HG02798 (cell line): ENCODE data around the gene KLC1.

Source experiments
- ATAC-seq: cut with Tn5 transposase; IDR thresholded peaks from one replicate; pipeline ENCODE4 v1.9.1; 2021; ENCODE audit warnings: mild to moderate bottlenecking; ENCODE audit not compliant: unreplicated experiment, poor library complexity

The KLC1 gene

DNA sequence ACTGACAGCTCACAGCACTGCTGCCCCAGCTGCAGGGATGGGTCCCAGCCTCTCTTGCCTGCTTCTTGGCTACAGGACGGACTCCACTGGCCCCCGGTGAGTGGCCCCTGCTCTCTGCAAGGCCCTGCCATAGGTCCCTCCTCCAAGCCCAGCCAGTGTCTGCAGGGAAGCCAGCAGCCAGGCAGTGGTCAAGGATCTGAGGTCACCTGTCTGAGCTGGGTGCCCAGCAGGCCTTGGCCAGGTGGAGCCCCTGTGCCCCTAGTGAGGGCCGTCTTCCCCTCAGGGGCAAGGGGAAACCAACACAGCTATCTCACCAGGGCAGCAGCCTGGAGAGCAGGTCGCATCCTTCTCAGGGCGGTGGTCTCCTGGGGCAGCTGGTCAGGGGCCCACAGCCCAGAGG, 73.1 kb downstream of the KLC1 start:
- no peak for ATAC-seq

DNA sequence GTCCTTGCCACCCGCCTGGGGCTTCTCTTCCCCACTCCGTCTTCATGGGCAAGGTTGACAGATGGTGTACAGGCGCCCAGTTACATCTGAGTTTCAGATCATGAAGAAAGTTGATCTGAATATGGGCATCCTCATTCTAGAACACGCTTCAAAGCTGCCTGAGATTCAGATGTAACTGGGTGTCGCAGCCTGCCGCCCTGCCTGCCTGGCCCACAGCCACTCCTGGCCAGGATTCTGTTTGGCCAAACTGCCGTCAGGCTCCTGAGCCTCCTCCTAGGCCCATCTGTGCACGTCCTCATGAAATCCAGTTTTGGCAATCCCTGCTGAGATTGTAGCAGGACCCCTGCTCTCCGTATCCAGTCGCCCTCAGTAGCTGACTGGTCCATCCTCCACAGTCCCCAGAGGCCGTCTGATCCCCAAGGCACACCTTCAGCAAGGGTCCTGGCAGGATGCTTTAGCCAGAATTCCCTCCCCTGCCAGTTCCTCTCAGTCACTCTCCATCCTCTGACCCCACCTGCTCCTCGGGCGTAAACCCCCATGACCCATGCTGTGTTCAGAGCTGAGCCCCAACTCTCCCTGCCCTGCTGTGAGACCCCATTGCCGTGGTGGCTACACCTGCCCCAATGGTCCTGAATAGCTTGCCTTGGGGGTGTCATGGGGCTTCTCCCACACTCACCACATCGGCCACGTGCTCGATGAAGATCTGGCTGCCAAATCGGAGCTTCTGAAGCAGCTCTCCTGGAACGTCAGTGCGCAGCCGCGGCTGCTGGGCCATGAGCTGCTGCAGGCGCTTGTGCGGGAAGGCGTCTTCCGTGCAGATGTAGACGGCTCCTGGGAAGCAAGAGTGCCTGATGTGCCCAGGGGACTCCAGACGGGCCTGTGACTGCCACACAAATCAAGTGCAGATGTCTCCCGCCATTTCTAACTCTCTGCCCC, 73.8 kb downstream of the KLC1 start:
- no peak for ATAC-seq

DNA sequence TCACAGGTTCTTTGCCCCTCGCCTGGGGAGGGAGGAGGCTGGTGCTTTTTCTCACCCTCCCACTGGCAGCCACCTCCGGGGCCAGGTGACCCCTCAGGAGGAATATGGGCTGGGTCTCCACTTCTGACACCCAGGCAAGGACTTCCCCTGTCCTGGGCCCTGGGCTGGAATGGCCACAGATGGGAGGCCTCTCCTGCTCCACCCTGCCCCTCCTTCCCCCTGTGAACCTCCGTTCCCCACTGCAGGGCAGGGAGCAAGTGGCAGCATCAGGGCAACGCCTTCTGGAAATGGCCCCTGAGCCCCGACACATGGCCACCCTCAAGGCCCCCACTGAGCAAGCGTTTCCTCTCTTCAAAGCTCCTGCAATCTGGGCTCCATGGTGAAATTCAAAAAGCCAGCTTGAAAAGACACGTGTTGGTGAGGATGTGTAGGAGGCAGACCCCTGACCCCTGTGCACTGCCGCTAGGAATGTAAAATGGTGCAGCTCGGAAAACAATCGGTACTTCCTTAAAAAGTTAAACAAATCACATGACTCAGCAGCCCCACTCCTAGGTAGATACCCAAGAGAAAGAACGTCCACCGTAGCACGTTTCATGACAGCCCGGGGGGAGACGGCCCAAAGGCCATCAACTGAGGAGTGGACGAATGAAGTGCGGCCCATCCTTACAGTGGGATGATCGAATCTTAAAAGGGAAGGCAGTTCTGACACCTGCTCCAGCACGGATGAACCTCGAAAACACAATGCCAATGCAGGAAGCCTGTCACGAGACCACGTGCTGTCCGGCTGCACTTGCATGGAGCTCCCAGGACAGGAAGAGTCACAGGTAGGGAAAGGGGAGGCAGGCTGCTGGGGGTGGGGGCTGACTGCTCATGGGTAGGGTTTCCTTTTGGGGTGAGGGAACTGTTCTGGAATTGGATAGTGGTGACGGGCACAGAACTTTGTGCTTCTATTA, 74.7 kb downstream of the KLC1 start:
- no peak for ATAC-seq

DNA sequence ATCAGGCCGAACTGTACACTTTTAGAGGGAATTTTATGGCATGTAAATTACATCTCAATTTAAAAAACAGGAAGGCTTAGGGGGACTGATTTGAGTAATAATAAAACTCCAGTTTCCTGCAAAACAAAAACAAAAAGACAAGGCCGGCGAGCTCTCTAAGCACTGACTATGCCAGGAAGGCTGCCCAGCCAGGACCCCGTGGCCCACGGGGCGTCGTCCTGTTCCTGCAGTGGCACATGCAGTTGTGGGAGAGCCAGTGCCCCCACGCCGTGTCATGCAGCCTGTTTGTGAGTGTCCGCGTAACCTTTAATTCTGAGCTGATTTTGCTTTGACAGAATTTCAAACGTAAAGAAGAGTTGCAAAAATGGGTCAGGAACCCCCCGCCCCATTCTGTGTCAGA, 75.7 kb downstream of the KLC1 start:
- ATAC-seq = no peak

DNA sequence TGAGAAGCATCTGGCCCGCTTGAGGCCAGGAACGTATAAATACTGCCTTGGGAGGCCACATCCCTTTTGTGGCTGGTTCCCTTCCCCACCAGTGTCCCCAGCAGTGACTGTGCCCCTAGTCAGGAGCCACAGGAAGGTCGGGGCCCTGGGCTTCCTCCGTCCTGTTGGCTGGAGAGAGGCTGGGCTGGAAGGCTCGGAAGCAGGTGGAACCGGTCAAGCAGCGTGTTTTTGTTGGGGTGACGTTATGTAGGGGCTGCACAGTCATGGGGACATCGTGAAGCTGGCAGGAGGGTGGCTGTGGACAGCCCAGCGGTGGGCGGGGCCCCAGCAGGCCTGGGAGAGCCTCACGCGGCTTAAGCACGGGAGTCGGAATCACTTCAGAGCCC, 76.1 kb downstream of the KLC1 start:
- ATAC-seq = no peak

DNA sequence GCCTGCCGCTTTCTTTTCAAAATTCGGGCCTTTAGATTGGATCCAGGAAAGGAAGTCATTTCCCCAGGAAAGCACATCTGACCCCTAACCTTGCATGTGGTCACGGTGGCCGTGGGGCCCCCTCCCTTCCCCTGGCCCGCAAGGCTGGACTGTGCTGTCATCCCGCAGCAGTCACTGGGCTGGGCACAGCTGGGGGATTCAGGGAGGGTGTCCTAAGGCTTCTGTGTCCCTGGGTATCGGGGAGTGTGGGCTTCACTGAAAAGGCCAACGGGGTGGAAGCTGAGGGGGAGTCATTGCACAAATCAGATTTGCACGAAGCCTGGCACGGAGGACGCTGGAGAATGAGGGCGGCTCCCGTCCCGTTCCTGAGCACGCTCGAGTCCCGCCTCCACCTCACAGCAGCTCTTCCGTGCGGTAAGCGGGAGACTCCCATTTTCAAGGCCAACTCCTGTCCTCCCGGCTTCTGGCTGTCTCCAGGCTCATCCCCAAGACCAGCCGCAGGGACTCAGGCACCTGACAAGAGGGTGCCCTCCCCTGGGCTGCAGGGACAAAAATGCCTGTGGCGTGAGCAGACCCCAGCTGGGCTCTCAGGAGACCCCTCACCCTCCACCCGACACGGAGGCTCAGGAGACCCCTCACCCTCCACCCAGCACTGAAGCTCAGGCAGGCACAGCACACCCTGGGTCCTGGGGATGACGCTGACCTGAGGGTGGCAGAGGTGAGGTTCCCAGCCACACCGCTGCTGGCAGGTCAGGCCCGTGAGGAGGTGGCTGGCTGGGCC, 76.7 kb downstream of the KLC1 start:
- no peak for ATAC-seq

DNA sequence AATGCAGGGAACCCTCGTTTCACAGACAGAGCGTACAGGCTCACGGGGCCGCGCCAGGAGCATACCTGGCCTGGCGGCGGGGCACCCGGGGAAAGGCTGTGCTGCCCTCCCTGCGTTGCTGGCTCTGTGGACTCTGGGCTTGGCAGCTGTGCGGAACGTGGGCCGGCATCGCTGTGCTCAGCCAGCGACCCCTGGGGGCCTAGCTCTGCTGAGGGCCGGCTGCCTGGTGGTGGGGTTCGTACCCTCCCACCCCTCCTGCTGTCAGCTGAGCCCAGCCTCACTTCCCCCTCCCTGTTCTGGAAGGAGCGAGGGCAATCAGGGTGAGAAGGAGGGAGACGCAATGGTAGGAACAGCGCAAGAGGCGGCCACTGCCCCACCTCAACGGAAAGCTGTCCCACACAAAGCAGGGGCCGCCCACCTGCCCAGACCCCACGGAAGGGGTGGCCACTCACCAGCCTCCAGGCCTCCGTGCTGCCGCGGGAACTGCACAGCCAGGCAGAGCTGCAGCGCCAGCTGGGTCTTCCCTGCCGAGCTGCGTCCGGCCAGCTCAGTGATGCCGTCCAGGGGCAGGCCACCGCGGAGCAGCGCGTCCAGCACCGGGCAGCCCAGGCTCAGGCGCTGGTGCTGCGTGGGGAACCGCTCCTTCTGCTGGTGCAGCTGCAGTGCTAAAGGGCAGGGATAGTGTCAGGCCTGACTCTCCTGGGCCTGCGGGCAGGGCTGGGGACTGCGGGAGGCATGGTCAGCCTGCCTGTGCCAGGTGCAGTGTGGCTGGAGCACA, 77.7 kb downstream of the KLC1 start:
- no peak for ATAC-seq

DNA sequence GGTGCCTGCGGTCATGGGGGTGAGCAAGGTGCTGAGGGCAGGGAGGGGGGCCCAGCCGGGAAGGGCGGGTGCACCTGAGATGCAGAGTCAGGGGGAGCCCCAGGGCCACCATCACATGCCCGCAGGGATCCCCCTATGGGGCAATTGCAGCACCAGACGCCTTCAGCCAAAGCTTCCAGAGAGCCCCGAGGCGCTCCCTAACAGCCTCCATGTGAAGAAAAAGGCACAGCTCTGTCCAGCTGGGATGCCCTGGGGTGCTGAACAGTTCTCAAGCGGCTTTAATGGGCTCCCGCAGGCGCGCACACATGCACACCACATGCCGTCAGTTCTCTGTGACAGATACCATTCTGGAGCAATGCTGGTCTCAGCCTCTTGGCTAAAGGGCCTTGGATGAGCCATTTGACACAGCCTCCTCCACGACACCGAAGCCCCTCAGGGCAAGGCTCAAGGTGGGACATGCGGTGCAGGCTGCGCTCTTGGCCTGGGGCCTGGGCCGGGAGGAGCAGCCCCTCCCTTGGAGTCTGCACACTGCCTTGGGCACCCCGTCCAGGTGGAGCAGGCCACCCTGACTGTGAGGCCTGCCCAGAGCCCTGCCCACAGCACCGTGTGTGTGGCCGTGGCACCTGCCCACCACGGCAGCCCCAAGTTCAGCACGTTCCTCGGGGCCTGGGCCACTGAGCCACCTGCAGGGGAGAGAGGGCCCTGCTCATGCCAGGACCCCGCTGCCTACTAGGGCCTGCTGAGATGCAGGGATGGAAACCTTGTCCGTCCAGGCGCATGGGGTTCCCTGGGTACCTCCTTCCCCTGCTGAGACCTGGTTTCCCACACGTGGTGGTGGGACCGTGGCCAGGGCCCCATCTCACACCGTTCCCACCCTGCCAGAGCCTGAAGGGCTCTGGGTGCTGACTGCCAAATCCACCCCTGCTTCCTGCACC, 78.6 kb downstream of the KLC1 start:
- ATAC-seq = no peak

DNA sequence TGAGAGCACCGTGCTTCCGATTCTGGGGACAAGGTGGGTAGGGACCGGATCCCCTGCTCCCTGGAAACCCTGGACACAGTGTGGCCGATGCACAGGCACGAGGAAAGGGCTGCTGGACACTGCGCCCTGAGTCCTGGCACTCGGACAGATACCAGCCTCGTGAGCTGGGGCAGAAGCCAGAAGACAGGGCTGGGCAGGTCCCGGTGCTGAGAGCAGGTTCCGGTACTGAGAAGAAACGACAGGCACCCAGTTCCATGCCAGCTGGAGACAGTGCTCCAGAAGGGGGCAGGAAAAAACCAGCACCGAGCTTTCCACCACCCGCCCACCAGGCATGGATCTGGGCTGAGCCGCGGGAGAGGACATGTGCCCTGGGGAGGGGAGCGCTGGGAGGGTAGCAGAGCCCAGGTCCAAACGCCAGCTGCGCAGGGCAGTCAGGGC, 79.8 kb downstream of the KLC1 start:
- no peak for ATAC-seq

DNA sequence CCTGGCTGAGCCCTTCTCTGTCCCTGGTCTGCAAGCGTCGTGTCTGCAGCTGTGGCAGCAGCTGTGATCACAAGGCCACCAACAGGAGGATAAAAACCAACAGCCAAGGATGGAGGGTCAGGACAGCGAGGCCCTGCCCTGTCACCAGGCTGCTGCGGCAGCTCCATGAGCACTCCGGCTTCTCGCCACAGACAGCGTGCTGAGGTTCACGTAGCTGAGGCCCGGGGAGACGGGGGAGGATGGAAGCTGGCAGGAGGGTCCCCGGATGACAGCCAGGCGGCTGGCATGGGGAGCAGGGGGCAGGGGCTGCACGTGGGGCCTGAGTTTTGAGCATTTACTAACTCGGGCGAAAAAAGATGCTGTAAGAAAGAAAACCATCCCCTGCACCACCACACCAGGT, 80.8 kb downstream of the KLC1 start:
- no peak for ATAC-seq

DNA sequence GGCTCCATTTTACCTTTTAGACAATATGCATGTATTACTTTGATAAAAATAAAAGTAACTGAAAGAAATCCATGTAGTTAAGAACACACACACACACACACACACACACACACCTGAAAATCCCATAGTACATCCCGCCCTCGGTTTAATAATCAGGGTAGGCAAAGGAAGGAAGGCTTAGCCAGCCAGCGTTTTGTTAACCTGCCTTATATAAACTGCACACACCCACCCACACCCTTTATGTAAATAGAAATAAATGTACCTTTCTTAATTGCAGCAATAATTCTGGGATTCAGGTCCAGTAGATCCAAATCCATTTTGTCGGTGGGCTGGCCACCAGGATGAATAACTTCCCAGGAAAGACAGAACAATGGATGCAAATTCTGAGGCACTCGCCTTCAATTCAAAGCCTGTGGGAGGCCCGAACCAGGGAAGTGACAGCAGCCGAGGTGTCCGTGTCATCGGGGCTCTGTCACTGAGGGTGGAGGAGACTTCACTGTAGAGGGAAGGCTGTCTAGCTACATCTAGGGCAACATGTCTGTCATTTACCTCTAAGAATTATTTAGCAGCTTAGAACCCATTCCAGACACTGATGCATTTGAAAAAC, 81.9 kb downstream of the KLC1 start:
- no peak for ATAC-seq

DNA sequence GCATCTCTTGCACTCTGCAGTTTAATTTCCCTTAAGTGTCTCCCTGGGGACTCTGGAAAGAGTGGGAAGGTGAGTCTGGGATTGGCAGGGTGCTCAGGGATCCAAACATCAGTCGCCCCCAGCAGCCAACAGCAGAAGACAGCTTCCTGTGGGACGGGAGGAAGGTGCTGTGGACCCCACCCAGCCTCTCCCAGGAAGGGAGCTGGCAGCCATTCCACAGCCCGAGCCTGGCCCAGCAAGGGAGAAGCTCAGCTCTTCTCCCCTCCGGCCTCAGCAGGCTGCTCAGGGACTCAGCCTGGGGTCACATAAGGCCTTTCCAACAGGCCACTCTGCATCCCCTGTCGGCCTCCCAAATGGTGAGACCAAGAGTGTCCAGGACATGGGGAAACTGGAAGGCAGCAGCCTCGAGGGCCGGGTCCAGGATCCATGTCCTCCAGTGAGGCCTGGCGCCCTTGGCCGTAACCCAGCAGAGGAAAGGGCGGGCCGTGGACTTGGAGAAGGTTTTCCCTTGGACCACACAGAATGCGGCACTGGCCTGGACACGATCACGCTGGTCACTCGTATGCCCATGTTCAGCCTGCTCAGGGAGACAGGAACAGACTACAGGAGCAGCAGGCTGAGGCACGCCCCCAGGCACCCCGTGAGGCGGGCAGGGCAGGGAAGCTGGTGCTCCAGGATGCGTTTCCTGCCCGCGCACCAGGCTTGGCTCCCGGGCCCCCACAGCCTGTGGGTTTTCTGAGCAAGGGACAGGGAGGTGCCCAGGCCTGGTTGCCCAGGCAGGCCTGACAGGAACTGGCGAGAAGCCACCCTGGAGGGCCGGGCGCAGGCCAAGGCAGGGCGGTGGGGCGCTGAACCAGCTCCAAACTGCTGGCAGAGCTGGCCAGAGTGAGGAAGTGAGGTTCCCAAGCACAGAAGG, 82.8 kb downstream of the KLC1 start:
- no peak for ATAC-seq

DNA sequence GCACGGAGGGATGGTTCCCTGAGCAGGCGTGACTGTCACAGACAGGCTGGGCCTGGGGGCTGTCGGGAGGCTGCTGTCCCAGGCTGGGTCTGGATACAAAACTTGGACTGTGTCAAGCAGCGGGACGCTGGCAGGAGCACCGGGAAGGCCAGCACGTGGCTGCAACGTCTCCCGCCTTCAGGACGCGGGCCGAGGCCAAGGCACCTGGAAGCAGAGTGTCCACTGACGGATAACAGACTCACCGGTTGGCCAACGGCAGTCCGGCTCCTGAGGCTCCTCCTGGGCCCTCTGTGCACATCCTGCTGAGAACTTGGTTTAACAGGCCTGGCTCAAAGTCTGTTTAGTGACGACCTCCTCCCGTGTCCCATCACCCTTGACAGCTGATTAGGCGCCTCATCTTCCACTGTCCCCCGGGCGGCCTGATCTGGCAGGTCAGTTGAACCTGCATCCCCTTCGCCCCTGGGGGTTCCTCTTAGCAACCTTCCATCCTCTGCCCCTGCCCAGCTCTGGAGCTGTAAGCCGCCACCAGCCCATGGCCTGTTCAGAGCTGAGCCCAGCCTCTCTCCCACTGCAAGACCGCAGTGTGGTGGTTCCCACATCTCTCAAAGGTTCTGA, 83.7 kb downstream of the KLC1 start:
- no peak for ATAC-seq

DNA sequence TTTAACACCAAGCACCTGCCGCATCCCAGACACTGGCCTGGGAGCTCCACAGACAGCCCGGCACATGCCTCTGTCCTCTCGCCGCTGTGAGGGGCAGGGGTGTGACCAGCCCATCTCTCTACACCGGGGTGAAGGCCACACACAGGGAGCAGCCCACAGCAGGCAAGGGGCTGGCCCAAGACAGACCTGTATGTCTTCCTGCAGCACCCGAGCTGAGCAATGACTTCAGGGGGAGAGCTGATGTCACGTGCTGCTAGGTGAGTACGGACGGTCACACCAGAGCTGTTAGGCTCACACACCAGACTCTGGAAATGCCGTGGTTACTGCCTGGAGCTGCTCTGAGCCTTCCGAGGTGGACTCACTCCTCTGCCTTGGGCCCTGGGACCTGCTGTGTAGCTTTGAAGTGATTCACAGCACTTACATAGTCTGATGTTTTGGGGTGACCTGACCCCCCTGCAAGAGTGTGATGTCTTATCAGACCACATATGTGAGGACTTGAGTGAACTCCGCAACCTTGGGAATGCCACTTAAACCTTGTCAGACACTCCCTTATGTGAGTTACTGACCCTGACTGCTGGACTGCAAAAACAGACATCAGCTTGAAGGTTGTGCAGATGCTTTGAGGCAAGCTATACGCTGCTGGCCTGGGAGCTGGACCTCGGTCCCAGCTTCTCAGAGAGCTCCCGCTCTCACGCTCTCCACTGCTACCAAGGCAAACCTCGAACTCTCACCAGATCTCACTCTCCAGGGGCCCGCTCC, 84.5 kb downstream of the KLC1 start:
- no peak for ATAC-seq

DNA sequence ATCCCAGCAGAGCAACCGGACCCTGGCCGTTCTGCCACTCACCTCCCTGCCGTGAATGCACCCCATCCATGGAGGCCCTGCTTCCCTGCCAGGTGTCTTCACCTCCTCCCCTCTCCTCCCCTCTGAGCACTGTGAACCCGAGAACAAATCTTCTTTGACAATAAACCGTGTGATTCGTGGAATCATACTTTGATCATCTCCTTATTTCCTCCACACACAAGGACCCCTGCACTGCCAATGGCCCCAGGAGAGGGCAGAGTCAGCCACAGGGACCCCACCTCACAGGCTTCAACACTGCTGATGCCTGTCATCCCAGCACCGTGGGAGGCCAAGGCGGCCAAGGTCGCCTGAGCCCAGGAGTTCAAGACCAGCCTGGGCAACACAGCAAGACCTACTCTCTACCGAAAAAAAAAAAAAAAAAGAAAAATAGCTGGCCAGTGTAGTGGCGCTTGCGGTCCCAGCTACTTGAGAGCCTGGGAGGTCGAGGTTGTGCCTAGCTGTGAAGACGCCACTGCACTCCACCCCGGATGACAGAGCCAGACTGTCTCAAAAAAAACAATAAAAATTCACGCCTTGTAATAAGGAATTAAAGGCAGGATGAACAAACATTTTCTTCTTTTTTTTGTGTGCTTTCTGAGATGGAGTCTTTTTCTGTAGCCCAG, 85.2 kb downstream of the KLC1 start:
- ATAC-seq = no peak
